GM18873 (cell line): ENCODE measurements around the gene RPL26.
"Not testable (repeated sequence)": the region's sequence is repeated elsewhere in the genome, so short reads cannot be mapped to it uniquely, and the experiment has no call there.

Experiments
- ATAC-seq: cut with Tn5 transposase; IDR thresholded peaks from one replicate; pipeline ENCODE4 v1.9.1; 2021; ENCODE audit warnings: mild to moderate bottlenecking, moderate library complexity, moderate number of reproducible peaks; ENCODE audit not compliant: unreplicated experiment, low FRiP score

RPL26 gene

GRCh38 chr17:8369944-8370343, 13.0 kb downstream of the RPL26 start:
- no peak for ATAC-seq

- ATAC-seq = no peak
These were observed 14.8 kb downstream of the RPL26 start for GRCh38 chr17:8368193-8368592.

- ATAC-seq = no peak
These were observed 16.8 kb downstream of the RPL26 start for GRCh38 chr17:8366231-8366630.

- ATAC-seq = no peak
These were observed 17.9 kb downstream of the RPL26 start for GRCh38 chr17:8365143-8365542.

- no peak for ATAC-seq
These were observed 20.2 kb downstream of the RPL26 start for GRCh38 chr17:8362651-8363332.

- ATAC-seq = no peak
These were observed 22.2 kb downstream of the RPL26 start for GRCh38 chr17:8360751-8361150.

- ATAC-seq = no peak
These were observed 22.7 kb downstream of the RPL26 start for GRCh38 chr17:8360260-8360659.

- no peak for ATAC-seq
These were observed 23.2 kb downstream of the RPL26 start for GRCh38 chr17:8359769-8360168.

- ATAC-seq = no peak
These were observed 25.1 kb downstream of the RPL26 start for GRCh38 chr17:8357910-8358309.

GRCh38 chr17:8354236-8354635, 28.8 kb downstream of the RPL26 start:
- ATAC-seq = no peak

GRCh38 chr17:8353736-8354135, 29.3 kb downstream of the RPL26 start:
- ATAC-seq = no peak

GRCh38 chr17:8350339-8350738, 32.7 kb downstream of the RPL26 start:
- ATAC-seq = no peak

- ATAC-seq = not testable (repeated sequence)
These were observed 36.0 kb downstream of the RPL26 start for GRCh38 chr17:8347001-8347400.

GRCh38 chr17:8345951-8346665, 36.9 kb downstream of the RPL26 start:
- ATAC-seq = no peak

GRCh38 chr17:8345052-8345690, 37.8 kb downstream of the RPL26 start:
- ATAC-seq = no peak

- no peak for ATAC-seq
These were observed 41.5 kb downstream of the RPL26 start for GRCh38 chr17:8341456-8341855.

- no peak for ATAC-seq
These were observed 43.5 kb downstream of the RPL26 start, which contains the start of gene ODF4 for GRCh38 chr17:8339540-8339939. TSS of gene ODF4 (plus strand) at chr17:8339840. CDS start at chr17:8340052, 212 bp downstream.

GRCh38 chr17:8338753-8339140, 44.2 kb downstream of the RPL26 start:
- ATAC-seq = no peak

GRCh38 chr17:8337802-8338752, 44.9 kb downstream of the RPL26 start:
- no peak for ATAC-seq

GRCh38 chr17:8333281-8333680, 49.7 kb downstream of the RPL26 start:
- ATAC-seq = no peak
